ENCODE results near the gene TRPC6. TPM values are rescaled to one million over a fixed set of nuclear protein-coding genes. Genes with fewer than 3 reads are reported as not detected.

TRPC6 gene
- total and polyA plus RNA-seq, 4 donors: 0.03 to 1.5 (median 0.17) TPM; not detected in 1

GRCh38 chr11:101584655-101585054 is 848 bp upstream of the TRPC6 start:
- TF ChIP-seq TAF1 (conservative IDR thresholded peaks at IDR 0.05) (no peak), GABPA (IDR thresholded peaks at IDR 0.05 in 1 of 2, conservative IDR thresholded peaks at IDR 0.05 in 1 of 2) (no peak), EGR1 (IDR thresholded peaks at IDR 0.05; ENCODE audit: low read depth in 2 of 2) (no peak), ATF3 (IDR thresholded peaks at IDR 0.05) (no peak), MAX (IDR thresholded peaks at IDR 0.05) (no peak), NR2F2 (IDR thresholded peaks at IDR 0.05) (no peak), JUND (IDR thresholded peaks at IDR 0.05) (no peak), RAD21 (IDR thresholded peaks at IDR 0.05) (no peak), ZBTB33 (IDR thresholded peaks at IDR 0.05) (no peak), SP1 (IDR thresholded peaks at IDR 0.05) (no peak), HNF4G (IDR thresholded peaks at IDR 0.05) (no peak), FOXA1 (IDR thresholded peaks at IDR 0.05) (no peak), RXRA (IDR thresholded peaks at IDR 0.05) (no peak), REST (IDR thresholded peaks at IDR 0.05) (no peak)
- H3K4me3 ChIP-seq (ENCODE audit: low read depth in 1 of 3, low read length in 3 of 3): no peak overlapping the region

GRCh38 chr11:101584129-101584515 is 315 bp upstream of the TRPC6 start:
- H3K27ac ChIP-seq (ENCODE audit: low read depth in 1 of 2, low read length in 2 of 2): no peak overlapping the region
- H3K9me3 ChIP-seq (ENCODE audit: control insufficient read depth in 4 of 4, low read length in 3 of 4): peaks cover 0 to 9% (median 4%) of the 10 kb centered on the region in 4 donors
- H3K4me1 ChIP-seq (ENCODE audit: control insufficient read depth in 4 of 4, insufficient read depth in 4 of 4, low read length in 3 of 4): peaks cover 0 to 8% (median 0%) of the 10 kb centered on the region in 4 donors
- WGBS: 34% methylated on average over 8 of the region's 8 CpGs
- TF ChIP-seq TAF1 (conservative IDR thresholded peaks at IDR 0.05) (no peak), NR2F2 (IDR thresholded peaks at IDR 0.05) (no peak), JUND (IDR thresholded peaks at IDR 0.05) (no peak), HNF4A (conservative IDR thresholded peaks at IDR 0.05) (no peak), FOXA1 (IDR thresholded peaks at IDR 0.05) (no peak), ATF3 (IDR thresholded peaks at IDR 0.05) (no peak), REST (IDR thresholded peaks at IDR 0.05) (no peak), HNF4G (IDR thresholded peaks at IDR 0.05) (no peak), EGR1 (IDR thresholded peaks at IDR 0.05; ENCODE audit: low read depth in 2 of 2) (no peak), RXRA (IDR thresholded peaks at IDR 0.05) (no peak), SP1 (IDR thresholded peaks at IDR 0.05) (no peak), ZBTB33 (IDR thresholded peaks at IDR 0.05) (no peak)
- H3K4me3 ChIP-seq (ENCODE audit: low read depth in 1 of 3, low read length in 3 of 3): no peak overlapping the region
- no peaks in the 10 kb centered on the region for H3K36me3 ChIP-seq (ENCODE audit: control insufficient read depth in 4 of 4, insufficient read depth in 3 of 4, low read depth in 1 of 4, low read length in 3 of 4)
- DNase-seq (ENCODE audit: low spot score): no peak
- no peak overlapping the region for H3K9ac ChIP-seq (ENCODE audit: low read depth in 1 of 2, low read length in 2 of 2)
- peaks cover 0 to 12% (median 4%) of the 10 kb centered on the region in 4 donors for H3K27me3 ChIP-seq (ENCODE audit: control insufficient read depth in 4 of 4, insufficient read depth in 4 of 4, low read length in 3 of 4)

More at GRCh38 chr11:101584655-101585054, 848 bp upstream of the TRPC6 start:
- 46% methylated on average over 2 of the region's 2 CpGs for WGBS
- Histone ChIP-seq H3K36me3 (ENCODE audit: control insufficient read depth in 4 of 4, insufficient read depth in 3 of 4, low read depth in 1 of 4, low read length in 3 of 4) (no peaks in the 10 kb centered on the region), H3K9me3 (ENCODE audit: control insufficient read depth in 4 of 4, low read length in 3 of 4) (peaks cover 0 to 4% (median under 1%) of the 10 kb centered on the region in 4 donors), H3K27ac (ENCODE audit: low read depth in 1 of 2, low read length in 2 of 2) (no peak overlapping the region), H3K27me3 (ENCODE audit: control insufficient read depth in 4 of 4, insufficient read depth in 4 of 4, low read length in 3 of 4) (peaks cover 0 to 12% (median 4%) of the 10 kb centered on the region in 4 donors), H3K4me1 (ENCODE audit: control insufficient read depth in 4 of 4, insufficient read depth in 4 of 4, low read length in 3 of 4) (peaks cover 0 to 8% (median 0%) of the 10 kb centered on the region in 4 donors), H3K9ac (ENCODE audit: low read depth in 1 of 2, low read length in 2 of 2) (no peak overlapping the region)
- no peak for DNase-seq (ENCODE audit: low spot score)
